Omental fat pad (tissue), 4 donors: ENCODE results near the gene COPE. TPM values are rescaled to one million over a fixed set of nuclear protein-coding genes. Genes with fewer than 3 reads are reported as not detected.
"Not testable (repeated sequence)": the region's sequence is repeated elsewhere in the genome, so short reads cannot be mapped to it uniquely, and the experiment has no call there.

Source experiments
- ATAC-seq: fragments of 150-250 bp; one replicate; pipeline ENCODE4 v1.9.1; 2016; ENCODE audit warnings: mild to moderate bottlenecking, moderate library complexity; ENCODE audit not compliant: low FRiP score
- DNase-seq: peaks from one replicate; pipeline ENCODE4 v3.0.0-alpha.2; 2019; ENCODE audit warnings: low spot score
- CTCF ChIP-seq, 3 donors: fragments of 450-650 bp; IDR thresholded peaks; one replicate each; pipeline ENCODE4 v1.5.1; 2016 to 2017; ENCODE audit warnings: antibody characterized with exemption in 3 of 3, mild to moderate bottlenecking in 3 of 3, moderate library complexity in 2 of 3
- total RNA-seq, 4 donors: library from RNA; depleted of rRNA; stranded (reverse); fragments of >200 nt; gene quantifications; one replicate each; pipeline ENCODE4 v1.1.0, GENCODE V29; 2016

COPE gene
- total RNA-seq, 4 donors from 2014 or later = 158 to 202 (median 169) TPM

GRCh38 chr19:18955042-18955441 lies 35.9 kb upstream of the COPE start:
- DNase-seq (no peak), ATAC-seq (no peak)
- TF ChIP-seq CTCF (IDR thresholded peaks at IDR 0.05) = no peak

- ATAC-seq = no peak
- no peak for TF ChIP-seq CTCF (IDR thresholded peaks at IDR 0.05)
These were observed 34.9 kb upstream of the COPE start for GRCh38 chr19:18954094-18954493.

GRCh38 chr19:18952364-18953003 lies 33.3 kb upstream of the COPE start:
- DNase-seq, ATAC-seq: not testable (repeated sequence)

More at GRCh38 chr19:18954094-18954493, 34.9 kb upstream of the COPE start:
- no peak for DNase-seq

- TF ChIP-seq CTCF (IDR thresholded peaks at IDR 0.05) = no peak
These were observed 32.6 kb upstream of the COPE start for GRCh38 chr19:18951721-18952281.

GRCh38 chr19:18949858-18950257 lies 30.7 kb upstream of the COPE start:
- no peak for DNase-seq
- ATAC-seq = no peak

More at GRCh38 chr19:18951721-18952281, 32.6 kb upstream of the COPE start:
- ATAC-seq = no peak
- DNase-seq = no peak

GRCh38 chr19:18948976-18949356 lies 29.8 kb upstream of the COPE start:
- DNase-seq (no peak), ATAC-seq (no peak)
- no peak for TF ChIP-seq CTCF (IDR thresholded peaks at IDR 0.05)

More at GRCh38 chr19:18949858-18950257, 30.7 kb upstream of the COPE start:
- no peak for TF ChIP-seq CTCF (IDR thresholded peaks at IDR 0.05)

GRCh38 chr19:18948075-18948975 lies 29.1 kb upstream of the COPE start:
- ATAC-seq = no peak
- no peak for TF ChIP-seq CTCF (IDR thresholded peaks at IDR 0.05)
- DNase-seq = no peak
